GM12872 (cell line): ENCODE data around the gene SHROOM2.

Experiments used
- CTCF ChIP-seq: IDR thresholded peaks from 3 replicates; pipeline ENCODE4 v1.5.1; 2011; ENCODE audit warnings: low read depth, mild to moderate bottlenecking, low read length, moderate library complexity; ENCODE audit not compliant: insufficient read depth

The SHROOM2 gene

GRCh38 chrX:9747644-9748043 is 38.6 kb upstream of the SHROOM2 start:
- TF ChIP-seq CTCF = no peak

GRCh38 chrX:9749146-9749692 is 37.0 kb upstream of the SHROOM2 start:
- TF ChIP-seq CTCF = no peak

GRCh38 chrX:9757366-9757765 is 28.9 kb upstream of the SHROOM2 start:
- TF ChIP-seq CTCF = no peak

GRCh38 chrX:9758021-9758638 is 28.1 kb upstream of the SHROOM2 start:
- TF ChIP-seq CTCF = no peak

- TF ChIP-seq CTCF = no peak
These were observed 26.9 kb upstream of the SHROOM2 start for GRCh38 chrX:9759337-9759736.

GRCh38 chrX:9765072-9765736 is 21.0 kb upstream of the SHROOM2 start:
- TF ChIP-seq CTCF = no peak

GRCh38 chrX:9765737-9766097 is 20.5 kb upstream of the SHROOM2 start, which contains the start of gene GPR143:
Gene GPR143, minus strand, starts transcription at chrX:9765847. Its CDS starts 30 bp downstream, at chrX:9765817.
- no peak for TF ChIP-seq CTCF
